Measurements from ENCODE around the gene MCU.

DNA sequence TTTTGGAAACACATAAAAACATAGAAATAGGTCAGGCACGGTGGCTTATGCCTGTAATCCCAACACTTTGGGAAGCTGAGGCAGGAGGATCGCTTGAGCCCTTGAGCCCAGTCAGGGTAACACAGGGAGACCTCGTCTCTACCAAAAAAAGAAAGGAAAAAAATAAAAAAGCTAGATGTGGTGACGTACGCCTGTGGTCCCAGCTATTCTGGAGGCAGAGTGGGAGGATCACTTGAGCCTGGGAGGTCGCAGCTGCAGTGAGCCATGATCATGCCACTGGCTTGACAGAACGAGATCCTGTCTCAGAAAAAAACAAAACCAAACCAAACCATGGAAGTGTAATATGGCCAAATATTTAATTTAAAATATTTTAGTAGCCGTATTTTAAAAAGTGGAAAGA is 55.6 kb downstream of the MCU start:
- TF ChIP-seq, protein P1, sequence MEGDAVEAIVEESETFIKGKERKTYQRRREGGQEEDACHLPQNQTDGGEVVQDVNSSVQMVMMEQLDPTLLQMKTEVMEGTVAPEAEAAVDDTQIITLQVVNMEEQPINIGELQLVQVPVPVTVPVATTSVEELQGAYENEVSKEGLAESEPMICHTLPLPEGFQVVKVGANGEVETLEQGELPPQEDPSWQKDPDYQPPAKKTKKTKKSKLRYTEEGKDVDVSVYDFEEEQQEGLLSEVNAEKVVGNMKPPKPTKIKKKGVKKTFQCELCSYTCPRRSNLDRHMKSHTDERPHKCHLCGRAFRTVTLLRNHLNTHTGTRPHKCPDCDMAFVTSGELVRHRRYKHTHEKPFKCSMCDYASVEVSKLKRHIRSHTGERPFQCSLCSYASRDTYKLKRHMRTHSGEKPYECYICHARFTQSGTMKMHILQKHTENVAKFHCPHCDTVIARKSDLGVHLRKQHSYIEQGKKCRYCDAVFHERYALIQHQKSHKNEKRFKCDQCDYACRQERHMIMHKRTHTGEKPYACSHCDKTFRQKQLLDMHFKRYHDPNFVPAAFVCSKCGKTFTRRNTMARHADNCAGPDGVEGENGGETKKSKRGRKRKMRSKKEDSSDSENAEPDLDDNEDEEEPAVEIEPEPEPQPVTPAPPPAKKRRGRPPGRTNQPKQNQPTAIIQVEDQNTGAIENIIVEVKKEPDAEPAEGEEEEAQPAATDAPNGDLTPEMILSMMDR (conservative IDR thresholded peaks at IDR 0.05; ENCODE audit: low read depth, low read length): no peak
- TF ChIP-seq EZH2 (IDR thresholded peaks at IDR 0.05; ENCODE audit: borderline replicate concordance, low read depth, low read length, poor library complexity, severe bottlenecking): no peak

All from A673 (cell line).